Effector CD4-positive, alpha-beta T cell (primary cell): ENCODE results near the gene CYP2A13. TPM values are rescaled to one million over a fixed set of nuclear protein-coding genes. Genes with fewer than 3 reads are reported as not detected.
"Not testable (repeated sequence)": the region's sequence is repeated elsewhere in the genome, so short reads cannot be mapped to it uniquely, and the experiment has no call there.

ENCODE experiments used
- DNase-seq: peaks from one replicate; pipeline ENCODE4 v3.0.0-alpha.2; 2020
- total RNA-seq: gene quantifications from one replicate; lab custom pipeline; 2026; lab: John Stamatoyannopoulos, UW

The CYP2A13 gene, protein sequence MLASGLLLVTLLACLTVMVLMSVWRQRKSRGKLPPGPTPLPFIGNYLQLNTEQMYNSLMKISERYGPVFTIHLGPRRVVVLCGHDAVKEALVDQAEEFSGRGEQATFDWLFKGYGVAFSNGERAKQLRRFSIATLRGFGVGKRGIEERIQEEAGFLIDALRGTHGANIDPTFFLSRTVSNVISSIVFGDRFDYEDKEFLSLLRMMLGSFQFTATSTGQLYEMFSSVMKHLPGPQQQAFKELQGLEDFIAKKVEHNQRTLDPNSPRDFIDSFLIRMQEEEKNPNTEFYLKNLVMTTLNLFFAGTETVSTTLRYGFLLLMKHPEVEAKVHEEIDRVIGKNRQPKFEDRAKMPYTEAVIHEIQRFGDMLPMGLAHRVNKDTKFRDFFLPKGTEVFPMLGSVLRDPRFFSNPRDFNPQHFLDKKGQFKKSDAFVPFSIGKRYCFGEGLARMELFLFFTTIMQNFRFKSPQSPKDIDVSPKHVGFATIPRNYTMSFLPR
- not detected for total RNA-seq

DNA sequence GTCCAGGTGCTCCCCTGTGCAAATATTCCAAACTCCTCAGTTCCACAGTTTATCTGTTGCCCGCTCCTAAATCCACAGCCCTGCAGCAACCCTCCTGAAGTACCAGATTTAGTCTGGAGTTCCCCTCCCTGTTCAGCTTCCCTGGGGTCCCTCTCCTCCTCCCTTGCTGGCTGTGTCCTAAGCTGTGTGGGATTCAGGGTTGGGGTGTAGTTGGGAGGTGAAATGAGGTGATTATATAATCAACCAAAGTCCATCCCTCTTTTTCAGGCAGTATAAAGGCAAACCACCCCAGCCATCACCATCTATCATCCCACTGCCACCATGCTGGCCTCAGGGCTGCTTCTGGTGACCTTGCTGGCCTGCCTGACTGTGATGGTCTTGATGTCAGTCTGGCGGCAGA is at the start of gene CYP2A13:
TSS of gene CYP2A13 (plus strand) at position 301 of the 400 bp plus-strand sequence. CDS start at position 322, 21 bp downstream.
- DNase-seq, result no peak

DNA sequence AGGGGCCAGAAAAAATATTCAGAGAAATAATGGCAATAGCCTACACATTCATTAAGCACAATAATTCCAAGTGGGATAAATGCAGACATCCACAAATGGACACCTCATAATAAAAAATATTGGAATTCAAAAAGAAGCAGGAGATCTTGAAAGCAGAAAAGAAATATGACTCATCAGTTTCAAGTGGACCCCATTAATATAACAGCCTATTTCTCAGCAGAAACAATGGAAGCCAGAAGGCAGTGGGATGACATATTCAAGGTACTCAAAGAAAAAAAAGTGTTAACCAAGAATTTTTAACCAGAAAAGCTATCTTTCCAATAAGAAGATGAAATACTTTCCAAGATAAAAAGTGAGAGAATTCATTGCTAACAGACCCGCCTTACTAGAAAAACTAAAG is 48.4 kb upstream of the CYP2A13 start:
- no peak for DNase-seq

DNA sequence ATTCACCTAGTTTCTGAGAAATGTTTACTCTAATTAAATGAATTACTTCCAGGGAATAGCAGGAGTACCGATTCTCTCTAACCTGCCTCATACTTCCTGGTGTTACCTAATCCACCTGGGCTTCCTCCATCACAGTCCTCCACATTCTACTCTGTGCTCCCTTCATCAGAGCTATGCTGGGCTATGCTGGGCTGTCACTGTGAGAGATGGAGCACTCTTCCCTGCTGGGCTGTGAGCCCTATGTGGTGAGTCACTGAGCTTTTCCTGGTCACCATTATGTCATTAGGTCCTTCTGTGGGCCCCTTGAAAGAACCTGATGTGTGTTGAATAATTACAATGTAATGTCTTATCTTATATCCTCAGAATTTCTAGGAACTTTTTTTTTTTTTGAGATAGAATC is 43.2 kb upstream of the CYP2A13 start:
- not testable (repeated sequence) for DNase-seq

DNA sequence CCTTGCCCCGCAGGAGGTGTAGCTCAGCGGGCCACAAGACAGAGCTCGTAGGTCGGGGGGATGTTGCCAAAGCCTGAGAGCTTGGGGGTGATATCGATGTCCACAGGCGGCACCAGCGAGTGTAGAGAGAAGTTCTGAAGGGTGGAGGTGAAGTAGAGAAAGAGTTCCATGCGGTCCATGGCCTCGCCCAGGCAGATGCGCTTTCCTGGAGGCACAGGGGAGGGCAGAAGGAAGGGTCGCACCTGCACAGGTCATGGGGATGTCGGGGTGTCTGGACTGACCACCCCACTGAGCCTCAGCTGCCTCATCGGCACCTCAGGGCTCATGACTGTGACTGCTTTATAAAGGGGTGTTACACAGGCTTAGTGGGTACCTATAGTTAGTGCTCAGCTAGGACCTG is 37.8 kb upstream of the CYP2A13 start:
- no peak for DNase-seq

DNA sequence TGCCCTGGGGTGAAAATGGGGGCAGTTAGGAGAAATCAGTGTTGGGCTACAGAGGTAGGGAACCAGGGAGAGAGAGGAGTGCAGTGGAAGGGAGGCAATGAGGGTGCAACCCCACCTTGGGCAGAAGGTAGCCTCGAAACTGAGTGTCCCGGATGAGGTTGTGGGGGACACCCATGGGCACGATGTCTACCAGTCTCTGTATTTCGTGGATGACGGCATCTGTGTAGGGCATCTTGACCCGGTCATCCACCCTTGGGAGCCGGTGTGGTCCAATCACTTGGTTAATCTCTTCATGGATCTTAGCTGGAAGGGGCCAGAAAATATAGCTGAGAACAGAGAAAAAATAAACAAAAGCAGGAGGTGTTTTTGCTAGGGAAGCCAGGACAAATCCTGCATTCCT is 36.1 kb upstream of the CYP2A13 start:
- DNase-seq, result not testable (repeated sequence)

DNA sequence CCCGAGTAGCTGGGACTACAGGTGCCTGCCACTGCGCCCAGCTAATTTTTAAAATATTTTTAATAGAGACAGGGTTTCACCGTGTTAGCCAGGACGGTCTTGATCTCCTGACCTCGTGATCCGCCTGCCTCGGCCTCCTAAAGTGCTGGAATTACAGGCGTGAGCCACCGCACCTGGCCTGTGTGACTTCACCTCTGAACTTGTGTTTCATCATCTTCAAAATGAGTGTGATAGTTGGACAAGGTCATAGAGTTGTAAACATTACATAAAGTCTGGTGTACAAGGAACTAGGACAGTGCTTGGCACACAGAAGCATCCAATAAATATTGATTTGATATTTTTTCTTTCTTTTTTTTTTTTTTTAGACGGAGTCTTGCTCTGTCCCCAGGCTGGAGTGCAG is 34.9 kb upstream of the CYP2A13 start:
- DNase-seq, result not testable (repeated sequence)

DNA sequence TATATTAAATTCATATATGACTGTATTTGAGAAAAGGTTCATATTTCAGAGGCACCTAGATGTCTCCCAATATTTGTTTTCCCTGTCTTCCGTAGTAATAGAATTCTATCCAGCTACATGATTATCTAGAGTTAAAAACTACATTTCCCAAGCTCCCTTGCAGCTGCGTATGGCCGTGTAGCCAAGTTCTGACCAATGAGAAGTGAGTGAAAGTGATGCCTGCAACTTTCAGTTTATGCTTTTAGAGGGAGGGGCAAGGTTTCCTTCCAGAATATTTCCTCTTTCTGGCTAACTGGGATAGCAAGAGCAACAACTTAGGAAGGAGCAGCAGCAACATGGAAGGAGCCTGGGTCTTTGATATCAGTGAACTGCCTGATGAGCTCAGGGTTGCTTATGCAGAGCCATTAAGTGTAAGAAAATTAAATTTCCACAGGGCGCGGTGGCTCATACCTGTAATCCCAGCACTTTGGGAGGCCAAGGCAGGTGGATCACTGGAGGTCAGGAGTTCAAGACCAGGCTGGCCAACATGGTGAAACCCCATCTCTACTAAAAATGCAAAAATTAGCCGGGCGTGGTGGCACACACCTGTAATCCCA is 23.2 kb upstream of the CYP2A13 start:
- no peak for DNase-seq

DNA sequence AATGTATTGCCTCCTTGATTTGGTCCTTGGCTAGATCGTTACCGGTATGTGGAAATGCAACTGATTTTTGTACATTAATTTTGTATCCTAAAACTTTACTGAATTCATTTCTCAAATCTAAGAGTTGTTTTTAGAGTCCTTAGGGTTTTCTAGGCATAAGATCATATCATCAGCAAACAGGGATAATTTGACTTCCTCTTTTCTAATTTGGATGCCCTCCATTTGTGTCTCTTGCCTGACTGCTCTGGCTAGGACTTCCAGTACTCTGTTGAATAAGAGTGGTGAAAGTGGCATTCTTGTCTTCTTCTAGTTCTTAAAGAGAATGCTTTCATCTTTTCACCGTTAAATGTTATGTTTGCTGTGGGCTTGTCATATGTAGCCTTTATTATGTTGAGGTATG is 12.0 kb upstream of the CYP2A13 start:
- DNase-seq, result no peak

DNA sequence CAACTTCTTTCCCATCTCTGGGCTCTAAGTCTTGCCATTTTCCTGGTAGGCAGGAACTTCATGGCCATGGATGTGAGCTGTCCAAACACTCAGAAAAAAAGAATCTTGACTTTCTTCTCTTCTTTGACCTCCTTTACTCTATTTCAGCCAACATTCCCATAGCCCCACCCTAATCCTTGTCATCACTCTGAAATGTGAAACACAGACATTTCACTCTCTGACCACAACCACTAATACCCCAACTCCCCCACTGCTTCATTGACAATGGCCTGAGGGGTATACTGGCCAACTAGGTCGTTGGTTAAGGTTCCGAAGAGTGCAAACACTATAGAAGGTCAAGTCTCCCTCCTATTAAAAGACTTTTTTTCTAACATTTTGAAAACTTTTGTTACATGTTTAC is 4.7 kb upstream of the CYP2A13 start:
- DNase-seq, result no peak

DNA sequence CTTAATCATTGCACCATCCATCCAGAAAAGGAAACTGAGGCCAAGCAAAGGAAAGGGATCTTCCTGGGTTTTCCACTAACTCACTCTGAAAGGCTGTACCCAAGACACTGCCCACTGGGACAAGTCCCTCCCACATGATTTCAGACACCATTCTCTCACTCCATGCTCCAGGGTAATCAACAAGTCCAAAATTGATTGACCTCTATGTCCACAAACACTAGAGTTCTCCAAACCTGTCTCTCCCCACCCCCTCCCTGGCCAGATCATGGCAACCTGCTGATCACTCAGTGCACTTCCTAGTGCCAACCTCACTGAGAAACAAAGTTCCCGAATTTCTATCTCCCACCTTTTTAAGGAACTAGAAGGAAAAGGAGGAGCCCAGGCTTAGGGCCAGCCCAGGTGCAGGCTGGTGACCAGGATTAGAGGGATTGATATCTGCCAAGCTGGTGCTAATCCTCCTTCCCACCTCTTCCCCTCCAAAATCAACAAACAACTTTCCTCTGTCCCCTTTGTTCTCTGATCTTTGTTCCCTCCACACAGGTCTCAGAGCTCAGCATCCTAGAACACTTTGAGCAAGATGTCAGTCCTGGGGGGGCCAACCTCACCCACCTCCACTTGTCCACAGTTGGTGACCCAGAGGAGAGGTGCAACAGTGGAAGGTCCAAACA is 2.4 kb upstream of the CYP2A13 start:
- no peak for DNase-seq

DNA sequence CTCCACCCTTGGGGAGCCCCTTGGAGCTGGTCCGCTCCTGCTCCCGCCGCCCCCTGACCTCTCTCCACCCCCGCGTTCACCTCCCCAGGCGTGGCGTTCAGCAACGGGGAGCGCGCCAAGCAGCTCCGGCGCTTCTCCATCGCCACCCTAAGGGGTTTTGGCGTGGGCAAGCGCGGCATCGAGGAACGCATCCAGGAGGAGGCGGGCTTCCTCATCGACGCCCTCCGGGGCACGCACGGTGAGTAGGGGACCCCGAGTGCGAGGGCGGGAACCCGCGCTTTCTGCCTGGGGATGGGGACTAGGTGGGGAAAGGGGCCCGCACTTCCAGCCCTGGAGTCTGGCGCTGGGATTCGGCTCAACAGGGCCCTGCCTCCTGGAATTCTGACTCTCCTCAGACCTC is 1.7 kb downstream of the CYP2A13 start:
- DNase-seq, result no peak

DNA sequence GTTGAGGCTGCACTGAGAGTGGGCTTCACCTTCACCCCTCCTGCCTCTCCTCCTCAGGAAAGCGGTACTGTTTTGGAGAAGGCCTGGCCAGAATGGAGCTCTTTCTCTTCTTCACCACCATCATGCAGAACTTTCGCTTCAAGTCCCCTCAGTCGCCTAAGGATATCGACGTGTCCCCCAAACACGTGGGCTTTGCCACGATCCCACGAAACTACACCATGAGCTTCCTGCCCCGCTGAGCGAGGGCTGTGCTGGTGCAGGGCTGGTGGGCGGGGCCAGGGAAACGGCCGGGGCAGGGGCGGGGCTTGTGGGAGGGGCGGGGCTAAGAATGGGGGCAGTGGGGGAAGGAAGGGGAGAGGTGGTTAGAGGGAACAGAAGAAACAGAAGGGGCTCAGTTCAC is 7.5 kb downstream of the CYP2A13 start:
- no peak for DNase-seq

DNA sequence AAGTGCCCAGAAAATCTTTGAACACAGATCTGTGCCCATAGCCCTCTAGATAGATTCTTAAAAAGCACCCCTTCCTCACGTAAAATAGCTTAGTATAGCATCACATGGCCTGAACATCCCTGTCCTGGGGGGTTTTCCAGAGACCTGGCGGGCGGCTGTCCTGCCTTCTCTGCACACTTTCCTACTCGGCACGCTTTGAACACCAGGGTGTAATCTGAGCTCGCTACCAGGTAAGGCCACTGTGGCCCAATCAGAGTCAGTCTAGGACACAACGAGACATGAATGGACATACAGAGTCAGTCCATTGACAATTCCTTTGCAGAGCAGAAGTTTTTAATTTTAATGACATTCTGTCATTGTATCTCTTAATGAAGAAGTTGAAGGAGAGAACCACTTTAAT is 8.1 kb downstream of the CYP2A13 start:
- no peak for DNase-seq

DNA sequence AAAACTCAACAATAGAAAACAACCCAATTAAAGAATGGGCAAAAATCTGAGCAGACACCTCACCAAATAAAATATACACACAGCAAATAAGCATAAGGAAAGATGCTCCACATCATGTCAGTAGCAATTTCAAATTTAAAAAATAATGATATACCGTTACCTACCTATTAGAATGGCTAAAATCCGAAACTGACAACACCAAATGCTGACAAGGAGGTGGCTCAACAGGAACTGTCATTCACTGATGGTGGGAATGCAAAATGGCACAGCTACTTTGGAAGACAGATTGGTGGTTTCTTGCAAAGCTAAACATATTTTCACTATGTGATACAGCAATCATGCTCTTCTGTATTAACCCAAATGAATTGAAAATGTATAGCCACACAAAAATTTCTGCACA is 9.1 kb downstream of the CYP2A13 start:
- DNase-seq, result no peak

DNA sequence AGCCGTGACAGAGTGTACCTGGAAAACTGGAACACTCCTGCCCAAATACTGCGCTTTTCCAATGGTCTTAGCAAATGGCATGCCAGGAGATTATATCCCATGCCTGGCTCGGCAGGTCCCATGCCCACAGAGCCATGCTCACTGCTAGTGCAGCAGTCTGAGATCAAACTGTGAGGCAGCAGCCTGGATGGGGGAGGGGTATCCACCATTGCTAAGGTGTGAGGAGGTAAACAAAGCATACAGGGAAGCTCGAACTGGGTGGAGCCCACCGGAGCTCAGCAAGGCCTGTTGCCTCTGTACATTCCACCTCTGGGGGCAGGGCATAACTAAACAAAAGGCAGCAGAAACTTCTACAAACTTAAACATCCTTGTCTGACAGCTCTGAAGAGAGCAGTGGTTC is 10.5 kb downstream of the CYP2A13 start:
- no peak for DNase-seq

DNA sequence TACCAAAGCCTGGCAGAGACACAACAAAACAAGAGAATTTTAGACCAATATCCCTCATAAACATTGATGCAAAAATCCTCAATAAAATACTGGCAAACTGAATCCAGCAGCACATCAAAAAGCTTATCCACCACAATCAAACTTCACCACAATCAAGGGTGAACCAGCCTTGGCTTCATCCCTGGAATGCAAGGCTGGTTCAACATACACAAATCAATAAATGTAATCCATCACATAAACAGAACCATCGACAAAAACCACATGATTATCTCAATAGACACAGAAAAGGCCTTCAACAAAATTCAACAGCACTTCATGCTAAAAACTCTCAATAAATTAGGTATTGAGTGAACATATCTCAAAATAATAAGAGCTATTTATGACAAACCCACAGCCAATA is 14.0 kb downstream of the CYP2A13 start:
- not testable (repeated sequence) for DNase-seq

DNA sequence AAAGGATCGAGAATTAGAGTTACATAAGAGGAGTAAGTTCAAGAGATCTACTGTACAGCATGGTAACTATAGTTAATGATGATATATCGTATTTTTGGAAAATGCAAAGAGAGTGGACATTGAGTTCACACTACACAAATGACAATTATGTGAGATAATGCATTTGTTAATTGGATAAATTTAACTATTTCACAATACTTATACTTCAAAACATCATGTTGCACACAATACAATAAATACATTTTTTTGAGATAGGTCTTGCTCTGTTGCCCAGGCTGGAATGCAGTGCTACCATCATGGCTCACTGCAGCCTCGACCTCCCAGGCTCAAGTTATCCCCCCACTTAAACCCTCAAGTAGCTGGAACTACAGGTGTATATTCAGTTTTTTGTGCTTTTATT is 17.9 kb downstream of the CYP2A13 start:
- no peak for DNase-seq

DNA sequence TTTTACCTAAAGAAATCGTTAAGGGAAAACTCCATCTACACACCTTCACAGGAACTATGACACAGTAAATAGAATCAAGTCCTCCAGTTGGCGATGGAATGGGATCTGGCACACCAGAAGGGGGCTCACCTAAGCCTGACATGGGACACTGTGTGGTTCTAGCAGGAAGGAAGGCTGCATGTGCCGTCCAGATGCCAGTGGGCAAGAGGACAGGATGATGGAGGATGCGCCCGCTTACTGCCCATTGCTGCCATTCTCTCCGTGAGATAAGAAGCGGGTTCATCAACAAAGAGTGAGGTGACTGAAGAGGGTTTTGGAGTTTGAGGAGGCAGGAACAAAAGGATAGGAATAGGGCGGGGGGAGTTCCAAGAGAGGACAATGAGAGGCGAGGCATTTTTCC is 23.0 kb downstream of the CYP2A13 start:
- DNase-seq, result no peak

DNA sequence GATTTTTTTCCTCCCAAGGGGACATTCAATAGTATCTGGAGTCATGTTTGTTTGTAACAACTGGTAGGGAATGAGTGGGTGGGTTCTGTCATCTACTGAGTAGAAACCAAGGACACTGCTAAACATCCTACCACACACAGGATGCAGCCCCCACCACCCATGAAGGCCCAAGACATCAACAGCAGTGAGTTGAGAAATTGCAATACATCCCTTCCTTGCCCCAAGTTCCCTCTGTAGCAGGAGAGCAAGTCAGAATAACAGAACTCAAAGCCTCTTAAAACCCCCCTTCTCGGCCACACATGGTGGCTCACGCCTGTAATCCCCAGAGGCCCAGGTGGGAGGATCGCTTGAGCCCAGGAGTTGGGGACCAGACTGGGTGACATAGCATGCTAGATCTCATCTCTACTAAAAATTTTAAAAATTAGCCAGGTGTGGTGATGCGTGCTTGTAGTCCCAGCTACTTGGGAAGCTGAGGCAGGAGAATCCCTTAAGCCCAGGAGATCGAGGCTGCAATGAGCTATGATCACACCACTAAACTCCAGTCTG is 23.6 kb downstream of the CYP2A13 start:
- no peak for DNase-seq

DNA sequence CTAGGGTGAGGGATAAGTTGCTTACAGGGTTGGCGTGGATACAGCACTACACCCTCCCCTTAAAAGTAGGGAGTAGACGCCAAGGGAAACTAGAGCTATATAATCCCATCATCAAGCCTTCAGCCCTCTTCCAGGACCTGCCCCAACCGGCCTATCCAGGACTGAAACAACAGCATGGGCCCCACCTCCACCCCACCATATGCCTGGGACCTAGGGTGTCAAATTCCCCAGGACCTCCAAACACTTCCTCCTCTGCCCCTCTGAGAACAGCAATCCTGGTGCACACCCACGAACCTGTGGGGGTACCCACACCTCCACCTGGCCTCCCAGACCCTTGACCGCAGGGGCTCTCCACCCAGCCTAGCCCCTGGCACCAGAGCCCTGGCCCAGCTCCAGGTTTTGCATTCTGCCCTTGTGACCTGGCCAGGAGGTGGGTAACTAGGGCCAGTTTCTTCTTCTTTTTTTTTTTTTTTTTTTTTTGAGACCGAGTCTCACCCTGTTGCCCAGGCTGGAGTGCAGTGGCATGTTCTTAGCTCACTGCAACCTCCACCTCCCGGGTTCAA is 24.6 kb downstream of the CYP2A13 start:
- no peak for DNase-seq

DNA sequence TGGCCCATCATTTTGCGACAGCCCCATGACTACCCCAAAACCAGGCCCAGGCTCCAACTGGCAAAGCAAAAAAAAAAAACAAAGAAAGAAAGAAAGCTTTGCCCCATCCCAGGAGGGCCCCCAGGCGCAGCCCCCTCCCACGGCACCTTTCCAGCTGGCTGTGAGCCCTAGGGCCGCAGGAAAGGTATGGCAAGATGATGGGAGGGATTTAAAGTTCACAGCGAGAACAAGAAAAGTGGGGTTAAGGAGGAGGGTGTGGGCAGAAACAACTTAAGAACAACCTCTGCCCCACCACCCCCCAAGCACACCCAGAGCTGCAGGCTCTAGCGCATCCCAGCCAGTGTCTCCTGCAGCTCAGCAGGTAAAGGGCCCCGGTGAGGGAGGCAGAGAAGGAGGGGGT is 25.9 kb downstream of the CYP2A13 start, which contains the start of gene CYP2F1:
TSS of gene CYP2F1 (plus strand) at position 301 of the 400 bp plus-strand sequence. CDS start 1,757 bp downstream, outside the sequence.
- DNase-seq, result no peak

DNA sequence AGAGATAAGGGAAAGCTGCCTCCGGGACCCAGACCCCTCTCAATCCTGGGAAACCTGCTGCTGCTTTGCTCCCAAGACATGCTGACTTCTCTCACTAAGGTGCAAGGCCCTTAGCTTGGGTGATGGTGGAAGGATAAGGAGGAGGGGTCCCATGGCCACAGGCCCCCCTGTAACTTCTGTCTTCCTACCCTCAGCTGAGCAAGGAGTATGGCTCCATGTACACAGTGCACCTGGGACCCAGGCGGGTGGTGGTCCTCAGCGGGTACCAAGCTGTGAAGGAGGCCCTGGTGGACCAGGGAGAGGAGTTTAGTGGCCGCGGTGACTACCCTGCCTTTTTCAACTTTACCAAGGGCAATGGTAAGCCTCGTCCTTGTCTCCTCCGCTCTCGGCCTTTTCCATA is 28.0 kb downstream of the CYP2A13 start:
- DNase-seq, result no peak
